Measurements from ENCODE around the gene C2CD5. TPM values are rescaled to one million over a fixed set of nuclear protein-coding genes. Genes with fewer than 3 reads are reported as not detected.

C2CD5 gene
- total RNA-seq, 1 donor from 2014 or later = 49.5 TPM

DNA sequence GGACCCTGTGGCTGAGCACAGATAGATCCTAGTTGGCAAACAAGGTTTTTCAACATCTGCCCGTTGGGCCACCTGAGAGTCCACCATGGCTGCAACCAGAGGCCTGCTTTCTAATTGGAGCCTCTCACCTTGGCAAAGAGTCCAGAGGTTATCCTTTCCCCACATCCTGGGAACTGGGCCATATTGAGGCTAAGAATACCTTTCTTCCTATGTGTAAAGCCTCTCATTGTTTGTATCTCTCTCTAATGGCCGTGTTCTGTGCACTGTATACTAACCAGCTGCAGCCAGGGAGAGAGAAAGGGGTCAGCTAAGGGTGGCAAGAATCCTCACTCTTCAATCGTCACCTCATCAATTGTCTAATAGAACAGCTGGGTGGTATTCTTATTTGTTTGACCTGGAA lies 130.8 kb downstream of the C2CD5 start:
- TF ChIP-seq, protein P1, sequence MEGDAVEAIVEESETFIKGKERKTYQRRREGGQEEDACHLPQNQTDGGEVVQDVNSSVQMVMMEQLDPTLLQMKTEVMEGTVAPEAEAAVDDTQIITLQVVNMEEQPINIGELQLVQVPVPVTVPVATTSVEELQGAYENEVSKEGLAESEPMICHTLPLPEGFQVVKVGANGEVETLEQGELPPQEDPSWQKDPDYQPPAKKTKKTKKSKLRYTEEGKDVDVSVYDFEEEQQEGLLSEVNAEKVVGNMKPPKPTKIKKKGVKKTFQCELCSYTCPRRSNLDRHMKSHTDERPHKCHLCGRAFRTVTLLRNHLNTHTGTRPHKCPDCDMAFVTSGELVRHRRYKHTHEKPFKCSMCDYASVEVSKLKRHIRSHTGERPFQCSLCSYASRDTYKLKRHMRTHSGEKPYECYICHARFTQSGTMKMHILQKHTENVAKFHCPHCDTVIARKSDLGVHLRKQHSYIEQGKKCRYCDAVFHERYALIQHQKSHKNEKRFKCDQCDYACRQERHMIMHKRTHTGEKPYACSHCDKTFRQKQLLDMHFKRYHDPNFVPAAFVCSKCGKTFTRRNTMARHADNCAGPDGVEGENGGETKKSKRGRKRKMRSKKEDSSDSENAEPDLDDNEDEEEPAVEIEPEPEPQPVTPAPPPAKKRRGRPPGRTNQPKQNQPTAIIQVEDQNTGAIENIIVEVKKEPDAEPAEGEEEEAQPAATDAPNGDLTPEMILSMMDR (conservative IDR thresholded peaks at IDR 0.05) = no peak
- H3K9me3 Mint-ChIP-seq = peaks cover 4% of the 10 kb centered on the region
- no peak overlapping the region for H3K27ac Mint-ChIP-seq
- no peaks in the 10 kb centered on the region for H3K4me1 Mint-ChIP-seq (ENCODE audit: unreplicated experiment)
- peaks cover 3% of the 10 kb centered on the region for H3K36me3 Mint-ChIP-seq
- peaks cover 2% of the 10 kb centered on the region for H3K27me3 Mint-ChIP-seq
- no peak for DNase-seq (ENCODE audit: extremely low spot score, unreplicated experiment)
- no peak overlapping the region for H3K4me3 Mint-ChIP-seq

DNA sequence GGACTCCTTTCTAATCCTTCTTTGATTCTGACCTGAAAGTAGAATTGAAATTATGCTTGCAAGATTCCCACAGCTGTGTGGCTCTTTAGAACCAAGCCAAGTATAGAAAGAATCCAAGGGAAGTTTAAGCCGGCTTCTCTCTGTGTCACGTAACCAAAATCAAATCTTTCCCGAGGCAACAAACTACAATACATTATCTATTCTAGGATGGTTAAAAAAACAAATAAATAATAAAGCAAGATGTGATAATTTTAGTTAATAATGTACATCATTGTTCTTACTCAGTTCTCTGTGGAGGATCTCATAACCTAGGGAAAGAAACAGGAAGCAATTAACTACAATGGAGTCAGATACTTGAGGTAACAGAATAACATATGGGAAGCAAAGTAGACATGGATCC lies 131.8 kb downstream of the C2CD5 start:
- H3K27me3 Mint-ChIP-seq = peaks cover 2% of the 10 kb centered on the region
- no peaks in the 10 kb centered on the region for H3K4me1 Mint-ChIP-seq (ENCODE audit: unreplicated experiment)
- peaks cover 3% of the 10 kb centered on the region for H3K36me3 Mint-ChIP-seq
- peaks cover 4% of the 10 kb centered on the region for H3K9me3 Mint-ChIP-seq
- TF ChIP-seq, protein P1 (conservative IDR thresholded peaks at IDR 0.05) = no peak
- H3K4me3 Mint-ChIP-seq = no peak overlapping the region
- H3K27ac Mint-ChIP-seq = no peak overlapping the region
- DNase-seq (ENCODE audit: extremely low spot score, unreplicated experiment) = no peak

DNA sequence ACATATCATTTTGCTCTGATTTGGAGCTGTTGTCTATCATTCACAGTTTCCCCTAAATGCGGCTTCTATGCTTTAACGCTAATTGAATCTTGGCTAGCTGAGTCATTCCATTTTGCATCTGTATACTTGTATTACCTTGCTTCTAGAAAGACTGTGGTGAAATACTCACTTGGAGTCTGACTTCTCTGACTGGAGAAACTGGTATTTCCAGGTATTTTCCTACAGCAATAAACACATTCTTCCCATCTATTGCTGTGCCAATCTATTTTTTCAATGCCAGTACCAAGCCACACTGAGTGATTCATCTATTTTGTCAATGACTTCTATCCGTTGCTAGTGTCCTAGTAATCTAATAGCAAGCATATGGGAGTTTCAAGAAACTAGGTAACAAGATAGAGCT lies 133.9 kb downstream of the C2CD5 start:
- H3K9me3 Mint-ChIP-seq = peaks cover 4% of the 10 kb centered on the region
- peaks cover 3% of the 10 kb centered on the region for H3K36me3 Mint-ChIP-seq
- no peak for DNase-seq (ENCODE audit: extremely low spot score, unreplicated experiment)
- TF ChIP-seq, protein P1 (conservative IDR thresholded peaks at IDR 0.05) = no peak
- peak overlapping the region; percentile 87 for H3K27ac Mint-ChIP-seq
- no peaks in the 10 kb centered on the region for H3K4me1 Mint-ChIP-seq (ENCODE audit: unreplicated experiment)
- peaks cover 2% of the 10 kb centered on the region for H3K27me3 Mint-ChIP-seq
- H3K4me3 Mint-ChIP-seq = peak overlapping the region; percentile 49

DNA sequence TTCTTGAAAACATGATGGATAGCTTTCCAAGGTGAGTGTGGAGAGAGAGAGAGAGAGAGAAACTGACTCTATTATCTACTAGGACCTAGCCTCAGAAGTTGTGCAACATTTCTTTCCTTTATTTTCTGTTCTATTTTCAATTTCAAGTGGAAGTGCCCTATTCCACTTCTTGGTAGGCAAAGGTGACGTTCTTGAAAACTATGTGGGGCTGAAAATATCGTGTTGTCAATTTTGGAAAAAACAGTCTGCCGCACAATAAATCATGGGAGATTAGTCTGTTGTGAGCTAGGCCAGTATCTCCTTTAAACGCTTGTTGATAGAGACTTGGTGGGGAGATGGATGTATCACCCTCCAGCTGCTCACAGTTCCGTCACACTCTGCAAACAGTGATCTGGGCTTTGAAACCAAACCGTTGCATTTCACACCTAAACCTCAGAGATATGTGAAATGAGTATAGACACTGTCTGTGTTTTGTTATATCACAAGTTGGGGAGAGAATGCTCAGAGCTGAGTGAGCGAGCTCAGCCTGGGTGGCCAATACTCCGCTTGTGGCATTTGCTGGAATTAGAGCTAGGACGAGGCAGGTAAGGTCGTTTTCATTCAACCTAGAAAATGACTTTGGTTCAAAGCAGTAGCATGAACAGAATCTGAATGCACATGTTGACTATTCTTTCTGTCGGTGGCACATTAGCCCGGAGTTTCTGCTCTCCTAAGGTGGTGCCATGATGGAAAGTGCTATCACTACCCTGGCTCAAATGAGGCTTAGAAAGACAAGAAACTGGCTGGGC lies 134.8 kb downstream of the C2CD5 start:
- Mint-ChIP-seq H3K27me3 (peaks cover 2% of the 10 kb centered on the region), H3K9me3 (peaks cover 4% of the 10 kb centered on the region), H3K4me1 (ENCODE audit: unreplicated experiment) (no peaks in the 10 kb centered on the region), H3K27ac (peak overlapping the region; percentile 87), H3K36me3 (peaks cover 3% of the 10 kb centered on the region), H3K4me3 (peak overlapping the region; percentile 18)
- TF ChIP-seq, protein P1 (conservative IDR thresholded peaks at IDR 0.05) = no peak
- DNase-seq (ENCODE audit: extremely low spot score, unreplicated experiment) = no peak

DNA sequence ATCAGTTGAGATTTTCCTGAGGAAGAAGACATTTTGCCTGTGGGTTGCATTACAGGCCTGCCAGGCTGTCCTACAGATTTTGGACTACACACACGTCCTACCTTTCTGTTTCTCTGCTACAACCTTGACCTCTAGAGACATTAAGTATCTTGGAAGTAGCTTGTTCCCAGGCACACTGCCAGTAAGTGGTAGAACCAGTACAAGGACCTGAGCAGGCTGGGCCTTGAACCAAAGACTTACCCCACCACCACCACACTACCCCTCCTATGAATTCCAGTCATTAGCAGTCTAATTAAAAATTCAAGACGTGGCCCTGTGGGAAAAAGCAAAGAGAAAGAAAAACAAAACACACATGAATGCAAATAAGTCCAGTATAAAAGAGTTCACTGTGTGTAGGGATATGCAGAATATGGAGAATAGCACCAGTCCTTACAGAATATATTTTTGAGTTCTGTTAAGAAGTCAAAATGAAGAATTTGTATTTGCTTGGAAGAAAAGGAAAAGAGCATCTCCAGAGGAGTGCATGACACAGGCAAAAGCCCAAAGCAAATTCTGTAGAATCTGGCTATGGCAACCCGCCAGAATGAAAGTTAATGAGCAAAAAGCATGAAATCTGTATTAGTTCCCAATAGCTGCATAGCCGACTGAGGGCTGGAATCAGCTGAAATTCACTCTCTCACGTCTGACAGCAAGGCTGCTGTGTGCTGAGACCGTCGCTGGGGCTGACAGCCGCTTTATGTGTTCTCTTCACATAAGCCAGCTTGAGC lies 135.5 kb downstream of the C2CD5 start:
- Mint-ChIP-seq H3K9me3 (peaks cover 4% of the 10 kb centered on the region), H3K36me3 (peaks cover 3% of the 10 kb centered on the region), H3K27ac (peak overlapping the region; percentile 66), H3K4me3 (peak overlapping the region; percentile 18), H3K4me1 (ENCODE audit: unreplicated experiment) (no peaks in the 10 kb centered on the region), H3K27me3 (peaks cover 2% of the 10 kb centered on the region)
- no peak for DNase-seq (ENCODE audit: extremely low spot score, unreplicated experiment)
- TF ChIP-seq, protein P1 (conservative IDR thresholded peaks at IDR 0.05) = no peak
